GM12892 (cell line): Measurements from ENCODE around the gene HNRNPR.
"Not testable (repeated sequence)": the region's sequence is repeated elsewhere in the genome, so short reads cannot be mapped to it uniquely, and the experiment has no call there.

ENCODE experiments used
- POLR2AphosphoS5 ChIP-seq: IDR thresholded peaks from 2 replicates; pipeline ENCODE4 v1.6.1; 2011; ENCODE audit warnings: low read depth, low read length, control low read depth
- TAF1 ChIP-seq: IDR thresholded peaks from 2 replicates; pipeline ENCODE4 v1.6.1; 2011; ENCODE audit warnings: low read depth, mild to moderate bottlenecking, control low read depth, low read length, borderline replicate concordance

DNA sequence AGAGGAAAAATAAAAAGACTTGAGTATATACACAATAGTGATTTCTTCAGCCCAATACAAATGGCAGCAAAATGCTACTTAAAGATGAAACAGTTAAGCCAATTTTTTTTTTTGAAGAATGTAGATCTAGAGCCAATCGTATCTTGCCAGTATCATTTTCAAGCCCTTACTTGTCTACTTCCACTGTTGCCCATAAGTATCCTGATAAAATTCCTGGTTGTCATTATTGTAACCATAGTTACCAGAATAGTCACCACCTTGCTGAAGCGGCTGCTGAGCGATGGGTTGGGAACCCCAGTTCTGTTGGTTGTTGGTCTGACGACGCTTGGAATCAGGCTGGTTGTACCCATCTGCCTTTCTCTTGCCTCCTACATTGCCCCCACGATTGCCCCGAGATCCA, 33.8 kb downstream of the HNRNPR start:
- not testable (repeated sequence) for TF ChIP-seq POLR2AphosphoS5, TAF1
